ENCODE results near the gene PPP2R1B. TPM values are rescaled to one million over a fixed set of nuclear protein-coding genes. Genes with fewer than 3 reads are reported as not detected.

Gene PPP2R1B
- total and polyA plus RNA-seq, 2 of the 8 experiments (the other 6 are each of a cell fraction or from before 2014, with no cell fraction given), result 25.8 to 87.0 TPM

- H3K79me1 ChIP-seq (ENCODE audit: low read depth, low read length), result no peaks in the 10 kb centered on the region
- H3K4me3 ChIP-seq (ENCODE audit: extremely low read depth in 1 of 4, insufficient read depth in 2 of 4, low read depth in 3 of 4, low read length in 4 of 4), result no peak overlapping the region
- no peak for DNase-seq (ENCODE audit: low read depth in 1 of 2, low spot score in 2 of 2)
- TF ChIP-seq EGR1 (IDR thresholded peaks at IDR 0.05; ENCODE audit: borderline replicate concordance, low read depth, low read length), result no peak
- no peak for TF ChIP-seq BCL11A (IDR thresholded peaks at IDR 0.05; ENCODE audit: low read depth in 2 of 2, low read length in 2 of 2)
- TF ChIP-seq EZH2 (IDR thresholded peaks at IDR 0.05; ENCODE audit: low read depth, low read length, severe bottlenecking), result no peak
- TF ChIP-seq RAD21 (IDR thresholded peaks at IDR 0.05 in 1 of 2, conservative IDR thresholded peaks at IDR 0.05 in 1 of 2; ENCODE audit: low read depth in 2 of 2, low read length in 2 of 2), result no peak
- no peak for TF ChIP-seq SUZ12 (IDR thresholded peaks at IDR 0.05; ENCODE audit: low read length)
- TF ChIP-seq YY1 (IDR thresholded peaks at IDR 0.05; ENCODE audit: low read depth, low read length), result no peak
- TF ChIP-seq GTF2F1 (IDR thresholded peaks at IDR 0.05; ENCODE audit: borderline replicate concordance, low read depth, low read length), result no peak
- no peak for TF ChIP-seq TBP (IDR thresholded peaks at IDR 0.05; ENCODE audit: low read depth, low read length)
- no peak for TF ChIP-seq CEBPB (IDR thresholded peaks at IDR 0.05; ENCODE audit: low read depth, low read length)
- TF ChIP-seq FOSL1 (IDR thresholded peaks at IDR 0.05; ENCODE audit: insufficient read depth, low read depth, low read length), result no peak
- TF ChIP-seq POLR2A (IDR thresholded peaks at IDR 0.05; ENCODE audit: control extremely low read depth in 1 of 2, low read depth in 2 of 2, low read length in 2 of 2), result no peak
- no peak for TF ChIP-seq TAF1 (IDR thresholded peaks at IDR 0.05; ENCODE audit: low read depth, low read length)
- ChIA-PET POLR2A (ENCODE audit: partially characterized antibody) (interaction anchor here (0.7 to 4.5 kb wide), 3 partner anchors 11 to 16 kb away, joined by 3 to 23 read pairs (median 4); partner anchors contain the start of gene PPP2R1B), CTCF (ENCODE audit: partially characterized antibody) (interaction anchor here (5.2 kb wide), 1 partner anchor 21 kb away, joined by 24 read pairs; no protein-coding TSS in a partner anchor)
- no peaks in the 10 kb centered on the region for H3K79me2 ChIP-seq (ENCODE audit: control insufficient read depth in 1 of 2, insufficient read depth in 2 of 2, low read length in 2 of 2)
- no peak overlapping the region for H3K27ac ChIP-seq (ENCODE audit: low read depth, low read length)
- no peak overlapping the region for H3K4me2 ChIP-seq (ENCODE audit: insufficient read depth in 1 of 2, low read depth in 2 of 2, low read length in 2 of 2)
- H3K56ac ChIP-seq (replicated peaks; ENCODE audit: insufficient read length, low read depth, low read length), result no peak overlapping the region
- no peak overlapping the region for H3K23ac ChIP-seq (ENCODE audit: insufficient read length)
- H4K8ac ChIP-seq (ENCODE audit: extremely low read depth, insufficient read depth, low read length), result no peak overlapping the region
- no peak overlapping the region for H2BK120ac ChIP-seq (replicated peaks; ENCODE audit: low read depth, low read length)
- no peak overlapping the region for H2AFZ ChIP-seq (ENCODE audit: low read length)
- H3K18ac ChIP-seq (ENCODE audit: extremely low read depth, low read length), result no peak overlapping the region
- H2BK20ac ChIP-seq (ENCODE audit: low read length), result no peak overlapping the region
- no peak overlapping the region for H3K14ac ChIP-seq (ENCODE audit: insufficient read length)
- H2BK12ac ChIP-seq (ENCODE audit: low read depth, low read length), result no peak overlapping the region
- H3K9ac ChIP-seq (replicated peaks in 1 of 4; ENCODE audit: extremely low read depth in 1 of 4, low read depth in 3 of 4, low read length in 3 of 4), result no peak overlapping the region
- H3K27me3 ChIP-seq (replicated peaks in 1 of 4; ENCODE audit: control insufficient read depth in 3 of 4, extremely low read depth in 1 of 4, insufficient read depth in 3 of 4, low read length in 3 of 4), result no peaks in the 10 kb centered on the region
- H4K20me1 ChIP-seq (replicated peaks in 1 of 2; ENCODE audit: control insufficient read depth in 1 of 2, insufficient read depth in 2 of 2, low read length in 2 of 2), result peaks cover 0 to 2% of the 10 kb centered on the region in 2 experiments
- H3K4me1 ChIP-seq (replicated peaks in 1 of 4; ENCODE audit: control insufficient read depth in 3 of 4, insufficient read depth in 4 of 4, low read length in 3 of 4), result no peaks in the 10 kb centered on the region
- no peak overlapping the region for H4K5ac ChIP-seq (ENCODE audit: insufficient read length, low read depth, low read length)
- no peaks in the 10 kb centered on the region; the same call in 1 of the 2 replicates for H3K23me2 ChIP-seq (ENCODE audit: low read depth, low read length)
- no peak overlapping the region for H2BK5ac ChIP-seq (ENCODE audit: low read depth, low read length)
- H3K9me3 ChIP-seq (ENCODE audit: insufficient read depth in 2 of 2, low read depth in 1 of 2, low read length in 1 of 2), result no peaks in the 10 kb centered on the region
- no peak overlapping the region for H3K4ac ChIP-seq (replicated peaks; ENCODE audit: insufficient read length, low read depth, low read length)
- no peak overlapping the region for H2BK15ac ChIP-seq (ENCODE audit: low read length)
- no peak for FAIRE-seq
- H3K36me3 ChIP-seq (ENCODE audit: control insufficient read depth in 2 of 4, insufficient read depth in 4 of 4, low read length in 3 of 4), result peaks cover 8 to 70% (median 56%) of the 10 kb centered on the region in 4 experiments
- H4K91ac ChIP-seq (replicated peaks; ENCODE audit: insufficient read length, low read length), result no peak overlapping the region
- no peak overlapping the region for H2AK5ac ChIP-seq (ENCODE audit: low read depth, low read length)
- WGBS, 2 experiments (ENCODE audit: extremely low coverage in 1 of 2, insufficient coverage in 1 of 2, insufficient read length in 1 of 2, insufficient replicate concordance in 2 of 2, low coverage in 1 of 2, low lambda C conversion rate in 2 of 2, missing lambda C conversion rate in 1 of 2), result 97% methylated on average over 6 of the region's 6 CpGs; no CpG with 5 or more reads in 1 of the 2 experiments
These were observed 10.1 kb downstream of the PPP2R1B start for GRCh38 chr11:111756097-111756496.

Measured in H1 (cell line).